ENCODE measurements around the gene LONP1. TPM values are rescaled to one million over a fixed set of nuclear protein-coding genes. Genes with fewer than 3 reads are reported as not detected.
"Not testable (repeated sequence)": the region's sequence is repeated elsewhere in the genome, so short reads cannot be mapped to it uniquely, and the experiment has no call there.

LONP1 gene
- polyA plus RNA-seq, 1 donor = 54.0 TPM

DNA sequence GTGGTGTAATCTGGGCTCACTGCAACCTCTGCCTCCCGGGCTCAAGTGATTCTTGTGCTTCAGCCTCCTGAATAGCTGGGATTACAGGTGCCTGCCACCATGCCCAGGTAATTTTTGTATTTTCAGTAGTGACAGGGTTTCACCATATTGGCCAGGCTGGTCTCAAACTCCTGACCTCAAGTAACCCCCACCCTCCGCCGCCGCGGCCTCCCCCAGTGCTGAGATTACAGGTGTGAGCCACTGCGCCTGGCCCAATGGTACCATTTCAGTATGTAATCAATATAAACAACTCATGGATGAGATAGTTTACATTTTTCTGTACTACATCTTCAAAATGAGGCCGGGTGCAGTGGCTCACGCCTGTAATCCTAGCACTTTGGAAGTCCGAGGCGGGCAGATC lies 25.1 kb upstream of the LONP1 start:
- not testable (repeated sequence) for H3K27ac ChIP-seq (ENCODE audit: low read length); H3K9me3 ChIP-seq (ENCODE audit: control insufficient read depth, low read depth, low read length); H3K27me3 ChIP-seq (ENCODE audit: control insufficient read depth, insufficient read depth, low read length); H3K36me3 ChIP-seq (ENCODE audit: control insufficient read depth, insufficient read depth, low read length); H3K4me3 ChIP-seq (ENCODE audit: low read length); DNase-seq; H3K4me1 ChIP-seq (ENCODE audit: control insufficient read depth, insufficient read depth, low read length)
- WGBS (ENCODE audit: insufficient coverage, low lambda C conversion rate) = no CpG with 5 or more reads among the region's 10 CpGs

DNA sequence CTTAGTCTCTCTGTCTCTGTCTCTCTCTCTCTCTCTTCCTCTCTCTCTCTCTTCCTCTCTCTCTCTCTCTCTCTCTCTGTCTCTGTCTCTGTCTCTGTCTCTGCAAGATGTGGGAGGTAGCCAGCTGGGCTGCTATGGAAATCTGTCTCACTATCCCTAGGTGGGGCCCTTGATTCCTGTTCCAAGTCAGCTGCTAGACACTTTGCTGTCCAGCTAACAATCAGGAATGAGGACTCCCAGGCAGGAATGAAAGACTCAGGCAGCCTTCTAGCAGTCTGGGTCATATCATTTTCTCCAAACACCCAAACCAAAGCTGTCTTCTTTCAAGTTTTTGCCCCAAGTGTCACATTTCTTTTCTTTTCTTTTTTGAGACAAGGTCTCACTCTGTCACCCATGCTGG lies 23.7 kb upstream of the LONP1 start:
- no peak overlapping the region for H3K4me3 ChIP-seq (ENCODE audit: low read length)
- H3K9me3 ChIP-seq (ENCODE audit: control insufficient read depth, low read depth, low read length) = no peaks in the 10 kb centered on the region
- H3K27ac ChIP-seq (ENCODE audit: low read length) = no peak overlapping the region
- H3K4me1 ChIP-seq (ENCODE audit: control insufficient read depth, insufficient read depth, low read length) = no peaks in the 10 kb centered on the region
- no peak for DNase-seq
- H3K36me3 ChIP-seq (ENCODE audit: control insufficient read depth, insufficient read depth, low read length) = no peaks in the 10 kb centered on the region
- H3K27me3 ChIP-seq (ENCODE audit: control insufficient read depth, insufficient read depth, low read length) = no peaks in the 10 kb centered on the region

DNA sequence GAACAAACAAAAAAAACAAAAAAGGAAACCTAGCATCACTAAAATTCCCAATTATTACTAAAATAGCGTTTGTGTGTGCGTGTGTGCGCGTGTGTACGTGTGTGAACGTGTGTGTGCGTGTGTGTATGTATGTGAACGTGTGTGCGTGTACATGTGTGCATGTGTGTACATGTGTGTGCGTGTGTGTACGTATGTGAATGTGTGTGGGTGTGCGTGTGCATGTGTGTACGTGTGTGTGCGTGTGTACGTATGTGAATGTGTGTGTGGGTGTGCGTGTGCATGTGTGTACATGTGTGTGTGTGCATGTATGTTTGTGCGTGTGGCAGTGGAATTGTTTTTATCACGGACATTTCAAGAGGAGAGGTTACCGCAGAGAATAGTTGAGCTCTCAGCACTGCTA lies 22.1 kb upstream of the LONP1 start:
- WGBS (ENCODE audit: insufficient coverage, low lambda C conversion rate) = no CpG with 5 or more reads among the region's 19 CpGs
- no peak overlapping the region for H3K4me3 ChIP-seq (ENCODE audit: low read length)
- no peaks in the 10 kb centered on the region for H3K4me1 ChIP-seq (ENCODE audit: control insufficient read depth, insufficient read depth, low read length)
- no peaks in the 10 kb centered on the region for H3K9me3 ChIP-seq (ENCODE audit: control insufficient read depth, low read depth, low read length)
- H3K36me3 ChIP-seq (ENCODE audit: control insufficient read depth, insufficient read depth, low read length) = no peaks in the 10 kb centered on the region
- H3K27me3 ChIP-seq (ENCODE audit: control insufficient read depth, insufficient read depth, low read length) = no peaks in the 10 kb centered on the region
- H3K27ac ChIP-seq (ENCODE audit: low read length) = no peak overlapping the region
- DNase-seq = no peak

DNA sequence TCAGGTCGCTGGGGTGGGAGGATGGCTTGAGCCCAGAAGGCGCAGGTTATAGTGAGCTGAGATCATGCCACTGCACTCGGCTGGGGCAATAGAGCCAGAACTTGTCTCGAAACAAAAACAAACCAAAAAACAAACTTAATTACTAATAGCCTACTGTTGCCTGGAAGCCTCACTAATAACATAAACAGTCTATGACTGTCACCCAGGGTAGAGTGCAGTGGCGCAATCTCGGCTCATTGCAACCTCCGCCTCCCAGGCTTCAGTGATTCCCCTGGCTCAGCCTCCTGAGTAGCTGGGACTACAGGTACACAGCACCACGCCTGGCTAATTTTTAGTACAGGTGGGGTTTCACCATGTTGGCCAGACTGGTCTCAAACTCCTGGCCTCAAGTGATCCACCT lies 18.5 kb upstream of the LONP1 start:
- no peak for DNase-seq
- Histone ChIP-seq H3K4me1 (ENCODE audit: control insufficient read depth, insufficient read depth, low read length) (no peaks in the 10 kb centered on the region), H3K4me3 (ENCODE audit: low read length) (no peak overlapping the region), H3K36me3 (ENCODE audit: control insufficient read depth, insufficient read depth, low read length) (no peaks in the 10 kb centered on the region), H3K27ac (ENCODE audit: low read length) (no peak overlapping the region), H3K9me3 (ENCODE audit: control insufficient read depth, low read depth, low read length) (no peaks in the 10 kb centered on the region), H3K27me3 (ENCODE audit: control insufficient read depth, insufficient read depth, low read length) (no peaks in the 10 kb centered on the region)
- WGBS (ENCODE audit: insufficient coverage, low lambda C conversion rate) = 100% methylated on average over 1 of the region's 8 CpGs

DNA sequence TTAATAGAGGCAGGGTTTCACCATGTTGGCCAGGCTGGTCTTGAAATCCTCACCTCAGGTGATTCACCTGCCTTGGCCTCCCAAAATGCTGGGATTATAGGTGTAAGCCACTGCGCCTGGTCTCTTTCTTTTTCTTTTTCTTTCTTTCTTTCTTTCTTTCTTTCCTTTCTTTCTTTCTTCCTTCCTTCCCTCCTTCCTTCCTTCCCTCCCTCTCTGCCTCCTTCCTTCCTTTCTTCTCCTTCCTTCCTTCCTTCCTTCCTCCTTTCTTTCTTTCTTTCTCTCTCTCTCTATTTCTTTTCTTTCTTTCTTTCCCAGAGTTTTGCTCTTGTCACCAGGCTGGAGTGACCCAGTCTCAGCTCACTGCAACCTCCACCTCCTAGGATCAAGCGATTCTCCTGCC lies 13.2 kb upstream of the LONP1 start:
- 100% methylated on average over 1 of the region's 2 CpGs for WGBS (ENCODE audit: insufficient coverage, low lambda C conversion rate)
- not testable (repeated sequence) for H3K27ac ChIP-seq (ENCODE audit: low read length); H3K4me3 ChIP-seq (ENCODE audit: low read length); H3K36me3 ChIP-seq (ENCODE audit: control insufficient read depth, insufficient read depth, low read length); H3K27me3 ChIP-seq (ENCODE audit: control insufficient read depth, insufficient read depth, low read length); H3K4me1 ChIP-seq (ENCODE audit: control insufficient read depth, insufficient read depth, low read length); DNase-seq; H3K9me3 ChIP-seq (ENCODE audit: control insufficient read depth, low read depth, low read length)

DNA sequence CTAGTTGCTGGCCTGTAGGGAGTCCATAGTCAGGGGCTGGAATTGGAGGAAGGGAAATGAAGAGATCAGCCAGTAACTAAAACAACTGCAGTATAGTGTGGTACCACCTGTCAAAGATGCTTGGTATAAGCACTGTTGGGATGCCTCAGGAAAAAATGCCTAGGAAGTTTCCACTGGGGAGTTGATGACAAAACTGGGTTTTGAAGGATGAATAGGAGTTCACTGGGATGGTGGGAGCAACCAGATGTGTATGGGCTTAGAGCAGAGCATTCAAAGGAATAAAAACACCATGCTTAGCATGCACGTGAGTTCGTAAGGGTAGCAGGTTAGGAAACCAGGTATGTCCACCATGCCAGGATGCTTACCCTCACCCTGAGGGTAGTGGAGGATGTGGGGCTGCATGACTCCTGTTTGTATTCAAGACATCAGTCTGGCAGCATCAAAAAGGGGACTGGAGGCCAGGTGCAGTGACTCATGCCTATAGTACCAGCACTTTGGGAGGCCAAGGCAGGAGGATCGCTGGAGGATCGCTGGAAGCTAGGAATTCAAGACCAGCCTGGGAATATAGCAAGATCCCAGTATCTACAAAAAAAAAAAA lies 7.6 kb upstream of the LONP1 start:
- Histone ChIP-seq H3K36me3 (ENCODE audit: control insufficient read depth, insufficient read depth, low read length) (no peaks in the 10 kb centered on the region), H3K27me3 (ENCODE audit: control insufficient read depth, insufficient read depth, low read length) (no peaks in the 10 kb centered on the region), H3K4me1 (ENCODE audit: control insufficient read depth, insufficient read depth, low read length) (no peaks in the 10 kb centered on the region), H3K4me3 (ENCODE audit: low read length) (no peak overlapping the region), H3K9me3 (ENCODE audit: control insufficient read depth, low read depth, low read length) (peaks cover 6% of the 10 kb centered on the region), H3K27ac (ENCODE audit: low read length) (no peak overlapping the region)
- no CpG with 5 or more reads among the region's 4 CpGs for WGBS (ENCODE audit: insufficient coverage, low lambda C conversion rate)
- no peak for DNase-seq

DNA sequence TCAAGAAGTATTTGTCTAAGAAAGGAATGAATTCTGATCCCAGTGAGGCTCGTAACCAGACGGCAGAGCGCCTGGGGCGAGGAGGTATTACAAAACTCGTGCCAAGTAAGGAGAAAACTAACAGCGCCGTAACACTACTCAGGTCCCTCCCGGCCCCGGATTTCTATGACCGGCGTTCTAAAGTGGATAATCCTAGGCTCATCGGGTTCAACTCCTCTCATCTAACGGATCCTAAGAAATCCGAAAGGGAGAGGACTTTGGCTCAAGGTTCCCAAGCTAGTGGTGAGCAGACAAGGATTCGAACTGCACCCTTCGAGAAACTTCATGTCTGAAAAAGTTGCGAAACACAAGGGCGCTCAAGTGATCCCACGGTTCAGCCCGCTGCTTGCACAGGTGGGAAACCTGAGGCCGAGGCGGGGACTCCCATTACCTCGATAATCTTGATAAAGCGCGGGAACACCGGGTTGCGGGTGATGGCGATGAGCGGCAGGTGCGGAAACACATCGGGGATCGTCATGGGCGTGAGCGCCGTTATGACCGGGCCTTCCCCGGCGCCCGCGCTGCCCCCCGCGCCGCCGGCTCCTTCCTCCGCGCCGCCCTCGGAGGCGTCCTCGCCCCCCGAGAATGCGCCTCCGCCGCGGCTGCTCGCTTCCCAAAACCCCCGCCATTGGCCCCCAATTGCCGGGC lies 529 bp downstream of the LONP1 start:
- H3K9me3 ChIP-seq (ENCODE audit: control insufficient read depth, low read depth, low read length) = no peaks in the 10 kb centered on the region
- 0% methylated on average over 2 of the region's 58 CpGs for WGBS (ENCODE audit: insufficient coverage, low lambda C conversion rate)
- peaks cover 8% of the 10 kb centered on the region for H3K4me1 ChIP-seq (ENCODE audit: control insufficient read depth, insufficient read depth, low read length)
- H3K4me3 ChIP-seq (ENCODE audit: low read length) = peak overlapping the region; percentile 80
- peak; percentile 30 to 58 for DNase-seq
- H3K36me3 ChIP-seq (ENCODE audit: control insufficient read depth, insufficient read depth, low read length) = peaks cover 7% of the 10 kb centered on the region
- H3K27ac ChIP-seq (ENCODE audit: low read length) = peak overlapping the region; percentile 93
- H3K27me3 ChIP-seq (ENCODE audit: control insufficient read depth, insufficient read depth, low read length) = no peaks in the 10 kb centered on the region

DNA sequence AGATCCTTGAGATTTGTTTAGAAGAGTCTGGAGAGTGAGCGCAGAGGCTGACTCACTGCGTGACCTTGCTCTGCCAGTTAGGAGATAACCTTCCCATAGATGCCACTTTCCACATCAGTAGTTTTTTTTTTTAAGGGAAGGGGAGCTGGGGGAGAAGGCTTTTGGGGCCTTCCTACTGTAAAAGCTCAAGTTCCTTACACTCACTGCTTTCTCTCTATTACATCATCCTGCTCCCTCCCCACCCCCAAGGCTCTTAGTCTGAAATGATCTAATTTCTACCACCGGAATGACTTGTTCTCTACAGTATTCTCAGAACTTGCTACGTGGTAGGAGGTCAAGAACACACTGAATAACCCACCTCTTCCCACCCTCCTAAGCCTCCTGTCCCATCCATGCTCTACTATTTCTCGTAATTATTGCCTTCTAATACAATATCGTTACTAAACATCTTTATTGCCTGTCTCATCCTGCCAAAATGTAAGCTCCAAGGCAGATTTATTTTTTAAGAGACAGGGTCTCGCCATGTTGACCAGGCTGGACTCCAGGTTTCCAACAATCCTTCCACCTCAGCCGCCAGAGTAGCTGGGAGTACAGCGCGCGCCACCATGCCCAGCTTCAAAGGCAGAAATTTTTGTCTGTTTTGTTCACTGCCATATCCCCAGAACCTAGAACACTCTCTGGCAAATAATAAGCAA lies 1.2 kb downstream of the LONP1 start:
- Histone ChIP-seq H3K36me3 (ENCODE audit: control insufficient read depth, insufficient read depth, low read length) (peaks cover 11% of the 10 kb centered on the region), H3K9me3 (ENCODE audit: control insufficient read depth, low read depth, low read length) (no peaks in the 10 kb centered on the region), H3K4me3 (ENCODE audit: low read length) (peak overlapping the region; percentile 80), H3K4me1 (ENCODE audit: control insufficient read depth, insufficient read depth, low read length) (peaks cover 8% of the 10 kb centered on the region), H3K27me3 (ENCODE audit: control insufficient read depth, insufficient read depth, low read length) (no peaks in the 10 kb centered on the region), H3K27ac (ENCODE audit: low read length) (peak overlapping the region; percentile 93)
- peak in 1 of 2 donors; percentile 45 for DNase-seq
- 80% methylated on average over 1 of the region's 11 CpGs for WGBS (ENCODE audit: insufficient coverage, low lambda C conversion rate)

DNA sequence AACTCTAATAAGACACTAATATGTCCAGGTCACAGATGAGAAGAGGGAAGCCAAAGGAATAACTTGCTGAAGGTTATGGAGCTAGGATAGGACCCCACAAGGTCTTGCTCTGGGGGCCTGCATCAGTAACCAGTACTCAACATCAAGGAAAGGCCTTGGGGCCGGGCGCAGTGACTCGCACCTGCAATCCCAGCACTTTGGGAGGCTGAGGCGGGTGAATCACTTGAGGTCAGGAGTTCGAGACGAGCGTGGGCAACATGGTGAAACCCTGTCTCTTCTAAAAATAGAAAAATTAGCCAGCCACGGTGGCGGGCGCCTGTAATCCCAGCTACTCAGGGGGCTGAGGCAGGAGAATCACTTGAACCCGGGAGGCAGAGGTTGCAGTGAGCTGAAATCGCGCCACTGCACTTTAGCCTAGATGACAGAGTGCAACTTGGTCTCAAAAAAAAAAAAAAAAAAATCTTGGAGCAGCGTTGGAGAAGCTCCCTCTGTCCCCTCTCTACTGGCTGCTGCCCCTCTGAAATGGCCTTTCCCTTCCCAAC lies 1.8 kb downstream of the LONP1 start:
- Histone ChIP-seq H3K9me3 (ENCODE audit: control insufficient read depth, low read depth, low read length) (no peaks in the 10 kb centered on the region), H3K27me3 (ENCODE audit: control insufficient read depth, insufficient read depth, low read length) (no peaks in the 10 kb centered on the region), H3K27ac (ENCODE audit: low read length) (no peak overlapping the region), H3K4me1 (ENCODE audit: control insufficient read depth, insufficient read depth, low read length) (peaks cover 8% of the 10 kb centered on the region), H3K36me3 (ENCODE audit: control insufficient read depth, insufficient read depth, low read length) (peaks cover 17% of the 10 kb centered on the region), H3K4me3 (ENCODE audit: low read length) (peak overlapping the region; percentile 80)
- DNase-seq = no peak
- 40% methylated on average over 1 of the region's 14 CpGs for WGBS (ENCODE audit: insufficient coverage, low lambda C conversion rate)

DNA sequence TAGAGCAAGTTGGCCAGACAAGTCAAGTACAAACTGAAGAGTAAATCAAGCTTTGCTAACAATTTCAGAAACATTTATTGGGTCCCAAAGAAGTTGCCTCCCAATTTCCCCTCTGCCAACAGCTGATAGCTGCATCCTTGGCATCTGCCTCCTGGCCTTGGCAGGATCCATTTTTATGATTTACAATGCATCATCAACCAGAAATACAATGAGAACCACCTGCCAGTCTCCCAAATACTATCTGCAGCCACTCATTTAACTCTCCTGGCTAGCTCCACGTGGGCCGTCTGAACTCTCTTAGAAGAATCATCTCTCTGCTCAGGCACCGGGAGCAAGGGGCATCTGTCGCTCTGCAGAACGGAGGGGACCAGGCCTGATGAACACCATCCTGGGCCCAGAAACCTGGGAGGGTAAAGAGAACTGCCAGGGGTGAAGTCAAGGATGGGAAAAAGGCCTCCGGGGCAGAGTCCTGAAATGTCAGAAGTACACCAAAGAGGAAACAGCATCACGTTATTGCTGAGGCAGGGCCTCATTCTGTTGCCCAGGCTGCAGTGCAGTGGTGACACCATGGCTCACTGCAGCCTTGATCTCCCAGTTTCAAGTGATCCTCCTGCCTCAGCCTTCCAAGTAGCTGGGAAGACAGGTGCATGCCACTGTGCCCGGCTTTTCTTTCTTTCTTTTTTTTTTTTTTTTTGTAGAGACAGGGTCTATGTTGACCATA lies 2.6 kb downstream of the LONP1 start:
- Histone ChIP-seq H3K27ac (ENCODE audit: low read length) (no peak overlapping the region), H3K36me3 (ENCODE audit: control insufficient read depth, insufficient read depth, low read length) (peaks cover 23% of the 10 kb centered on the region)
- WGBS (ENCODE audit: insufficient coverage, low lambda C conversion rate) = no CpG with 5 or more reads among the region's 8 CpGs

More for the DNA sequence above, 2.6 kb downstream of the LONP1 start:
- DNase-seq = no peak
- Histone ChIP-seq H3K4me1 (ENCODE audit: control insufficient read depth, insufficient read depth, low read length) (peaks cover 8% of the 10 kb centered on the region), H3K4me3 (ENCODE audit: low read length) (no peak overlapping the region), H3K27me3 (ENCODE audit: control insufficient read depth, insufficient read depth, low read length) (no peaks in the 10 kb centered on the region), H3K9me3 (ENCODE audit: control insufficient read depth, low read depth, low read length) (no peaks in the 10 kb centered on the region)
